T follicular helper cell (primary cell): Measurements from ENCODE around the gene SLC52A3.
"Not testable (repeated sequence)": the region's sequence is repeated elsewhere in the genome, so short reads cannot be mapped to it uniquely, and the experiment has no call there.

Experiments
- DNase-seq: peaks from one replicate; pipeline ENCODE4 v3.0.0-alpha.2; 2020; ENCODE audit warnings: low read depth

Gene SLC52A3

DNA sequence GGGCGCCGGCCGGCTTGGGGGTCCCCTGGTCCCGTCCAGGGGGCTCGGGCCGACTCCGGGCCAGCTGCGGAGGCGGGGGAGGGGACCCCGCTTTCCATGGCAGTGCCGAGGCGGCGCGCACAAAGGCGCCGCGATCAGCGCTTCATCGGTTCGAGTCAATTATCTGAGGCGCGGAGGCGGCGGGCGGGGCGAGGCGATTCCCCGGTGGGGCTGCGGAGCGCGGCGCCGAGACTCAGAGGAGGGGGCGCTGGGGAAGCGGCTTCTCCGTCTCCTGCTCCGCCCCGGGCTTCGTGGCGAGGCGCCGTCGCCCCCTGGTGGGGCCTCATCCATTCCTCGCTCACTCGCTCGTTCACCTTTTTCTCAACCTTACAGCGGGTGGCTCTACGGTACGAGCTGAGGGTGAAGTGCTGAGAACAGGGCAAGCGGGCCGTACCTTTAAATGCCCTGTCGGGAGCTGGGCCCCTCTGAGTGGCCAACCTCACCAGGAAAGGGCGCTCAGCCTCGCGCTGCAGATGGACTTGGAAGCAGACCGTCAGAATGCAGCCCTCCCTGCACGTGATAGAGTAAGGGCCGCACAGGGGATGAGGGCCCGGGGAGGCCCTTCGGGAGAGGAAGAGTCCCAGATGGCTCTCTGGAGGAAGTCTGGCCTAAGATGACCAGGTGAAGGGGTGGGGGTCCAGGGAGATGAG is 39.9 kb downstream of the SLC52A3 start:
- DNase-seq = peak; percentile 6

DNA sequence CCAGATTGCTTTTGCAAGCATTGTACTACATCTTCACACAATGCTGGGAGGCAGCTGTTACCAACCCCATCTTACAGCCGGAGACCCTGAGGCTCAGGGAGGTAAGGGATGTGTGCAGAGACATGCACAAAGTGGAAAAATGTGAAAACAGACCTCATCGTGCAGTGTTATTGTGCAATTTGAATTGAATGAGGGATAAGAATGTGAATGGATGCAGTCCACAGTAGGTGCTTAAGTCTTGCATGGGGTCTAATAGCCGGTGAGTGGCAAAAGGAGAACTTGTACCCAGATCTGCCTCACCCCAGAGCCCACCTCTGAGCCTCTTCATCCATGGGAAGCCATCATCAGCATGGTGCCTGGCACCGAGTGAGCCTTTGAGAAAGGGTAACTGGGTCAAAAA is 42.1 kb downstream of the SLC52A3 start:
- no peak for DNase-seq

DNA sequence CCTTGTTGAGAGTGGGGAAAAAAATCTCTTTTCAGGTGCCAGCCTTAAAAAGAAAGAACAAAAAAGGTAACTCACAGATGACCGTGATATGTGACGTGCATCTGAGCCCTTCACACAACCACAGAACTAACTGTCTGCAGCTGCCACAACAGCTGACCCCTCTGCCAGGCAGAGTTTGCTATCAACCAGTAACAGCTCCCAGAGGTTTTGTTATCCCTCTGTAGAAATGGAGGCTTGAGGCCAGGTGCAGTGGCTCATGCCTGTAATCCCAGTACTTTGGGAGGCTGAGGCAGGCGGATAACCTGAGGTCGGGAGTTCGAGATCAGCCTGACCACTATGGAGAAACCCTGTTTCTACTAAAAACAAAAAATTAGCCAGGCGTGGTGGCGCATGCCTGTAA is 42.8 kb downstream of the SLC52A3 start:
- no peak for DNase-seq

DNA sequence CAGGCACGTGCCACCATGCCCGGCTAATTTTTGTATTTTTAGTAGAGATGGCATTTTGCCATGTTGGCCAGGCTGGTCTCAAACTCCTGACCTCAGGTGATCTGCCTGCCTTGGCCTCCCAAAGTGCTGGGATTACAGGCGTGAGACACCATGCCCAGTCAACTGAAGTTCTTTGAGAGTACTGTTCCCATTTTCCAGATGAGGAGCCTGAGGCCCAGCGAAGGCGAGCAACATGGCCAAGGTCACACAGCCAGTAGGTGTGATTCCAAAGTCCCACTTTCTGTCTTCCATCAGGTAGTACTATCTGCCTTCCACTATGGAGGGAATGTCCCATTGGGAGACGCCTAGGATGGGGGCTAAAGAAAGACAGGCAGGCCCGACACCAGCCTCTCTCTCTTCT is 43.5 kb downstream of the SLC52A3 start:
- DNase-seq = not testable (repeated sequence)

- no peak for DNase-seq
Observed at GRCh38 chr20:723756-724155, 44.5 kb downstream of the SLC52A3 start.

- no peak for DNase-seq
Observed at GRCh38 chr20:722822-723644, 45.3 kb downstream of the SLC52A3 start.

GRCh38 chr20:721876-722275 is 46.4 kb downstream of the SLC52A3 start:
- DNase-seq = no peak

DNA sequence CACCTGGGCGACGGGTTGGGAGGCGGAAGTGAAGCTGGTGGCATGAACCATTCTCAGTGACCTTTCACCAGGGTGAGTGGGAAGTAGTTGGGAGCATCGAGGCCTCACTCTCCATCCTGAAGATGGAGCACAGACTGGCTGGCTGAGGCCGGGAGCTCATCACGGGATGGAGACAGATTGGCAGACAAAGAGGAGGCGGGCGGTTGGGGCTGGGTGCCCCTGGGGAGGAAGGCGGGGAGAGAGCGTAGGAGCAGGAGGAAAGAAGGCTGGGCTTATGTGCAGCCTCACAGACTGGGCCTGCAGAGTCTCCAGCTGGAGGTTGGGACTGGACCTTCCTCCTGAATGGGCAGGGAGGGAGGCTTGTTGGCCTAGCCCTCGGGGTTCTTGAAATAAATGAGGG is 48.5 kb downstream of the SLC52A3 start:
- DNase-seq = no peak

GRCh38 chr20:719068-719467 is 49.2 kb downstream of the SLC52A3 start:
- DNase-seq = no peak

DNA sequence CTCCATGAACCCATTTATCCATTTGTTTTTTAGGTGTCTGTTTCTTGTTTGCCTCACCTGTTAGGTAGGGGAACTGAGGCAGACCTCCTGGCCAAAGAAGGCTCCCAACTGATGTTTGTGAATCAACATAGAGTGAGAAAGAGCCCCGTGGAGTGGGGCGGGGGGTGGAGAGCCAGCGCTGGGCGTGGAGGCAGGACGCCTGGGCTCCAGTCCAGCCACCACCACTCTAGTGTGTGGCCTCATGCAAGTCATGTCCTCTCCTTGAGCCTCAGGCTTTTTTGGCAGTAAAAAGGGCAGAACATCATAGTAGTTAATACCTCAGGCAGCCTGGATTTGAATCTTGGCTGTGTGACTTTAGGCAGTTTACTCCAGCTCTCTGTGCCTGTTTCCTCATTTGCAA is 50.5 kb downstream of the SLC52A3 start:
- no peak for DNase-seq

GRCh38 chr20:717271-717670 is 51.0 kb downstream of the SLC52A3 start:
- DNase-seq = no peak

DNA sequence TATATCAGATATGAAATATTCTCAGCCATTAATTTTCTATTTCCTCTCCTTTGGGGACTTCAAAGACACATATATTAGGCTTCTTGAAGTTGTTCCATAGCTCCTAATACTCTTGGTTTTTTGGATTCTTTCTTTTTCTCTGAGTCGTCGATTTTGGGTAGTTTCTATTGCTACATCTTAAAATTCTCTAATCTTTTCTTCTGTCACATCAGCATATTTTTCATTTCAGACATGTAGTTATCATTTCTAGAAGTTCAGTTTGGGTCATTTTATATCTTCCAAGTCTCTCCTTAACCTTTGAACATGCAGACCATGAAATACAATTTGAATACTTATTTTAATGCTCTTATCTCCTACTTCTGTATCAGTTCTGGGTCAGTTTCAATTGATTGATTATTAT is 53.8 kb downstream of the SLC52A3 start:
- no peak for DNase-seq

- DNase-seq = no peak
Observed at GRCh38 chr20:711576-711975, 56.7 kb downstream of the SLC52A3 start.

- DNase-seq = no peak
Observed at GRCh38 chr20:710780-711450, 57.4 kb downstream of the SLC52A3 start.
